GM12878 (cell line): ENCODE measurements around the gene UBE2O. TPM values are rescaled to one million over a fixed set of nuclear protein-coding genes. Genes with fewer than 3 reads are reported as not detected.
A peak's percentile ranks its signal among the peaks of the same experiment; 100 is the strongest.

ENCODE experiments used
- ATF7 ChIP-seq: fragments of 450-650 bp; IDR thresholded peaks from 2 replicates; pipeline ENCODE4 v1.6.1; 2016; ENCODE audit warnings: low read depth, mild to moderate bottlenecking
- BHLHE40 ChIP-seq, 2 experiments: fragments of 450-650 bp in 1 of 2; IDR thresholded peaks; 2 replicates each; pipeline ENCODE4 v1.6.1; 2011 to 2017; ENCODE audit warnings: low read depth in 2 of 2, borderline replicate concordance in 1 of 2, improper control_type of control experiment in 1 of 2, low read length in 1 of 2, mild to moderate bottlenecking in 1 of 2
- CBFB ChIP-seq: IDR thresholded peaks from 2 replicates; pipeline ENCODE4 v1.6.1; 2016; ENCODE audit warnings: antibody characterized with exemption, low read depth
- CHD1 ChIP-seq: IDR thresholded peaks from 2 replicates; pipeline ENCODE4 v1.6.1; 2012; ENCODE audit warnings: low read depth, low read length, improper control_type of control experiment
- CREM ChIP-seq: IDR thresholded peaks from 2 replicates; pipeline ENCODE4 v1.6.1; 2014; ENCODE audit warnings: antibody characterized with exemption, low read depth
- ETV6 ChIP-seq, 2 experiments: fragments of 450-650 bp in 1 of 2; IDR thresholded peaks in 1 of 2; conservative IDR thresholded peaks in 1 of 2; 2 replicates each; pipeline ENCODE4 v1.6.1; 2014; ENCODE audit warnings: antibody characterized with exemption in 1 of 2, borderline replicate concordance in 1 of 2, low read depth in 1 of 2, mild to moderate bottlenecking in 1 of 2, moderate library complexity in 1 of 2
- FOS ChIP-seq: IDR thresholded peaks from 3 replicates; pipeline ENCODE4 v1.6.1; 2011; ENCODE audit warnings: borderline replicate concordance; ENCODE audit not compliant: insufficient read length; ENCODE audit errors: extremely low read depth
- FOXK2 ChIP-seq: fragments of 450-650 bp; IDR thresholded peaks from 2 replicates; pipeline ENCODE4 v1.6.1; 2017; ENCODE audit warnings: mild to moderate bottlenecking, moderate library complexity
- GATAD2B ChIP-seq: fragments of 450-650 bp; conservative IDR thresholded peaks from 2 replicates; pipeline ENCODE4 v1.6.1; 2017; ENCODE audit warnings: low read depth, mild to moderate bottlenecking, moderate library complexity
- IKZF1 ChIP-seq: fragments of 450-650 bp; conservative IDR thresholded peaks from 2 replicates; pipeline ENCODE4 v1.6.1; 2017; ENCODE audit warnings: antibody characterized with exemption, mild to moderate bottlenecking
- IKZF2 ChIP-seq, 2 experiments: fragments of 450-650 bp; IDR thresholded peaks; 2 replicates each; pipeline ENCODE4 v1.6.1; 2017; ENCODE audit warnings: mild to moderate bottlenecking in 2 of 2, moderate library complexity in 2 of 2
- KAT2A ChIP-seq: conservative IDR thresholded peaks from 2 replicates; pipeline ENCODE4 v1.6.1; 2011; ENCODE audit warnings: low read depth, low read length; ENCODE audit not compliant: control insufficient read depth
- KDM1A ChIP-seq: fragments of 200-600 bp; sonication (generic); IDR thresholded peaks from 2 replicates; pipeline ENCODE4 v1.6.1; 2016; ENCODE audit warnings: borderline replicate concordance
- PAX5 ChIP-seq: IDR thresholded peaks from 2 replicates; pipeline ENCODE4 v1.6.1; 2011; ENCODE audit warnings: low read depth, low read length, borderline replicate concordance
- PKNOX1 ChIP-seq: fragments of 450-650 bp; IDR thresholded peaks from 2 replicates; pipeline ENCODE4 v1.6.1; 2016; ENCODE audit warnings: mild to moderate bottlenecking
- RELA ChIP-seq: fragments of 450-650 bp; IDR thresholded peaks from 2 replicates; pipeline ENCODE4 v1.8.0; 2014; ENCODE audit warnings: borderline replicate concordance; ENCODE audit not compliant: partially characterized antibody
- TAF1 ChIP-seq: IDR thresholded peaks from 2 replicates; pipeline ENCODE4 v1.6.1; 2011; ENCODE audit warnings: mild to moderate bottlenecking, low read depth, low read length, borderline replicate concordance
- polyA plus RNA-seq, 11 experiments: library from polyadenylated mRNA; depleted of rRNA in 4 of 11; unstranded in 6 of 11; stranded (reverse) in 5 of 11; fragments of >200 nt; fragmentation: Nextera tagmentation in 4 of 11; fragmentation: Illumina TruSeq in 1 of 11; extraction: Ambion mirVana in 4 of 11; extraction: Trizol in 1 of 11; gene quantifications; 1 replicate in 1 of 11; 2 replicates in 10 of 11; pipeline versions ENCODE4 v1.2.1 to v1.2.3, GENCODE V29; 2011 to 2016; ENCODE audit warnings: inconsistent platforms in 2 of 11, missing spikeins in 2 of 11, low read depth in 1 of 11
- total RNA-seq, 4 experiments: library from RNA; depleted of rRNA in 3 of 4; stranded (reverse); fragments of >200 nt in 3 of 4; fragmentation: Illumina TruSeq in 1 of 4; extraction: Trizol in 1 of 4; gene quantifications; 2 replicates each; pipeline versions ENCODE4 v1.2.1 to v1.2.3, GENCODE V29; 2013 to 2021

UBE2O gene
- total and polyA plus RNA-seq, 10 of the 15 experiments (the other 5 are each of a cell fraction or from before 2014, with no cell fraction given), result 2.1 to 39.0 (median 14.1) TPM

- TF ChIP-seq IKZF1, result no peak
- TF ChIP-seq PKNOX1, result no peak
- TF ChIP-seq ATF7, result peak; percentile 73
- TF ChIP-seq CREM, result no peak
- TF ChIP-seq KDM1A, result no peak
- TF ChIP-seq BHLHE40 (IDR thresholded peaks at IDR 0.05; ENCODE audit: borderline replicate concordance in 1 of 2, low read depth in 2 of 2, low read length in 1 of 2), result no peak
- TF ChIP-seq ETV6 (conservative IDR thresholded peaks at IDR 0.05 in 1 of 2, IDR thresholded peaks at IDR 0.05 in 1 of 2; ENCODE audit: borderline replicate concordance in 1 of 2, low read depth in 1 of 2), result no peak
- TF ChIP-seq KAT2A, result no peak
- no peak for TF ChIP-seq FOS
- TF ChIP-seq RELA, result no peak
- TF ChIP-seq IKZF2 (IDR thresholded peaks at IDR 0.05), result 0 out of 4 replicates have a peak, but pooled peaks of 1 of the 2 experiments have one; percentile 14
- TF ChIP-seq PAX5, result no peak
- TF ChIP-seq GATAD2B, result no peak
- no peak for TF ChIP-seq TAF1
- TF ChIP-seq FOXK2, result no peak
- no peak for TF ChIP-seq CBFB
- TF ChIP-seq CHD1, result no peak
Observed at GRCh38 chr17:76444518-76445311, 8.2 kb downstream of the UBE2O start (continued).
